Subcutaneous adipose tissue (tissue), 4 donors: Measurements from ENCODE around the gene SYT6. TPM values are rescaled to one million over a fixed set of nuclear protein-coding genes. Genes with fewer than 3 reads are reported as not detected.

ENCODE experiments used
- CTCF ChIP-seq: fragments of 450-650 bp; IDR thresholded peaks from one replicate; pipeline ENCODE4 v1.5.1; 2016; ENCODE audit warnings: low read depth, mild to moderate bottlenecking, control low read depth, antibody characterized with exemption, moderate library complexity
- total RNA-seq, 4 donors: library from RNA; depleted of rRNA; stranded (reverse); fragments of >200 nt; gene quantifications; one replicate each; pipeline ENCODE4 v1.1.0, GENCODE V29; 2016

SYT6 gene
- total RNA-seq, 4 donors from 2014 or later = 0.19 TPM; not detected in 3

DNA sequence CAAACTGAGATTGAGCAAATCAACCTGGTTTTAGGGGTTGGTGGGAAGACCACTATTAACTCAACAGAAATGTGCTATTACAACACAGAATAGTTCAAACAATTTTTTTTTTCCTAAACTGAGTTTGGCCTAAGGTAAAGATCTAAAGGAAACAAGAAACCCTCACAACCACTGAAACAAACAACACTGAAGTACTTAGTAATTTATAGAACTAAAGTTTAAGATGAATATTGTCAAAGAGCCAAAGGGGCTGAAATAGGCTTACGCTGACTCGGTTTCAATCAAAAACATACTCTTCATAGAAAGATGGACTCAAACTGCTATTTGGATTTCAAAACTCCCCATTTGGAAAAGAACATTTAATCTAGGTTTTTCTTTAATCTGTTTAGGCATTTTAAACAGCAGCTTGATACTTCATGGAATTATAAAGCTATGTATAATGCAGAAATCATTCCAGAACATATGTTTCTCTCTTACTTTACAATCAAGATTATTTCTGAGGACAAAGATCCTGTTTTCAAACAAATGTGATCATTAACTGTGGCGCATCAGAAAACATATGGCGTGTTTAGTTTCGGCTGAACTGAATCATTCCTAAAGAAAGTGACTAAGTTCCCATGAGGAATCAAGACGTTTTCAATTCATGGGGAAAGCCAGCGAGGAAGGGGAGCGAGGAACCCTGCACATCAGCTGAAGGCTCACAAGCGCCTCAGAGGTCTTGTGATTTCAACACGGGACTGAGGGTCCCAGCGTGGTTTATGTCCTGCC, 62.7 kb downstream of the SYT6 start:
- no peak for TF ChIP-seq CTCF

GRCh38 chr1:114089502-114090138, 64.0 kb downstream of the SYT6 start:
- no peak for TF ChIP-seq CTCF

- no peak for TF ChIP-seq CTCF
Measured at GRCh38 chr1:114088392-114089299, 65.0 kb downstream of the SYT6 start.

DNA sequence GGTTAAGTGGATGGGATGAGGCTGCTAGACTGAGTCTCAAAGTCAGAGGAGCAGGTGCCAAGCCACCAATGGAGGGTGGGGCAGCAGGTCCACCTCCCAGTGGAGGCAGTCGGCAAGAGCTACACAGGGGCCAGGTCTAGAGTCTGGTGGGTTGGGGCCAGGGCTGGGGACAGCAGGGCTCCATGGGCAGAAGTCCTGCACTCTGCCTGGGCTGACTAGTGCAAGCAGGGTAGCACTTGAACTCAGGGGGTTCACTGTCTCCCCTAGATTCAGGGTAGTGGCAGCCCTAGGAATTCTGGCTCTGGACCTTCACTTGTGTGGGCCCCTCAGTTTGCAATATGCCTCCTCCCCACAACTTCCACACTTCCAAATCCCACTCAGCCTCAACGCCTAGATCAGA, 66.2 kb downstream of the SYT6 start:
- TF ChIP-seq CTCF = no peak

DNA sequence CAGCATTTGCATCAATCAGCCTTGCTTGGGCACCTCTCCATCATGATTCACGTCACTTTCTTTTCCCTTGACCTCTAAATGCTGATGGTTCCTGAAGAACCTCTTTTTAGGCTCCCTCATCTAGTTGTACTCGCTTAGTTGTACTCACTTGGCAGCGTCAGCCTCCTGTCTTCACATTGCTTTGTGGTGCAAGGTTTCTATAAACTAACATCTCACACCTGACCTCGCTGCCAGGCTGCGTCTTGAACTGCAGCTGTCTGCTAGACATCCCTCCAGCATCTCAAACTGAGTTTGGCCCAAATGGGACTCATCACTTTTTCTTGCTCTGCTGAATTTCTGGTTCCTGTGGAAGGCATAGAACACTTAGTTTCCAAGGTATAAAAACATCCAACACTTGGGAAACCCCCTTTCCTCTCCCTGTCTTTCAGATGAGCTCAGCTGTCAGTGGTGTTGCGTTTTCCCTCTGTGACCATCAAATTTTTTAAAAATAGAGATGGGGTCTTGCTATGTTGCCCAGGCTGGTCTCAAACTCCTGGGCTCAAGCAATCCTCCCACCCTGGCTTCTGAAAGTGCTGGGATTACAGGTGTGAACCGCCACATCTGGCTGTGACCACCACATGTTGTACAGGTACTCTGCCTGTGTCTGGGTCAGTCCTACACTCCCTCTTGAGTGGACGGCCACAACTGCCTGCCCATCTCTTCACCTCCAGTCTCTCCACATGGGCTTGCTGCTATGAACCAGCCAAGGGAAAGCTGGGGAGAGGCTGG, 66.9 kb downstream of the SYT6 start:
- no peak for TF ChIP-seq CTCF

DNA sequence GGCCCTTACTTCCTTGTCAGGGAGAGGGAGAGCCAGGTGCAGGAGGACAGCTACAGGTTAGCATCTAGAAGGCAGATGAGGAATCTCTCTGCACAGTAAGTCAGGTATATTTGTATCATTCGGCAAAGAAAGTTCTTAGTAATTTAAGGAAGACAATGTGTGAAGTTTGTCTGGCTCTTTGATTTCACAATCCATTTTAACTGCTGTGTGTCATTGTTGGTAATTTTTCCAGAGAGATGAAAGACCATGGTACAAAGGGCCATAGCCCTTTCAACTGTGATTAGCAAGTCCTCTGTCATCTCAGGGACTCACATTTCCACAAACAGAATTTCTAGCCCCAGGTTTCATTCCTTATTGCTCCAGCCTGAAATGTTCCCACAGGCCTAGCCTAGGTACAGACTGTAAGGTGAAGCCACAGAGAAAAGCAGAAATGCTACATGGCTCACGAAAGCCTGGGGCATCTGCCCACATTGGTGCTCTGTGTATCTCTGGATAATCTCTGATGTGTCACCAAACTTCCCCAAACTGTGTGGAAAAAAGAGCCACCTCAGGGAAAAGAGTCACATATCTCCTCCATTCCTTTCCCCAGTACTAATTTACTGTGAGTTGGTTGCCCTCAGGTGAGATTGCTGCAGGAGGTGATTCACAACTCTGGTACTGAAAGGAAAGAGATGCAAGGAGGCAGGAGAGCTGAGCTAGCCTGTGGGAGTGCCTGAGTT, 70.6 kb downstream of the SYT6 start:
- TF ChIP-seq CTCF = no peak
